ENCODE results near the gene SLC2A1. TPM values are rescaled to one million over a fixed set of nuclear protein-coding genes. Genes with fewer than 3 reads are reported as not detected.

The SLC2A1 gene
- total RNA-seq, 1 donor from 2014 or later = 236 TPM

DNA sequence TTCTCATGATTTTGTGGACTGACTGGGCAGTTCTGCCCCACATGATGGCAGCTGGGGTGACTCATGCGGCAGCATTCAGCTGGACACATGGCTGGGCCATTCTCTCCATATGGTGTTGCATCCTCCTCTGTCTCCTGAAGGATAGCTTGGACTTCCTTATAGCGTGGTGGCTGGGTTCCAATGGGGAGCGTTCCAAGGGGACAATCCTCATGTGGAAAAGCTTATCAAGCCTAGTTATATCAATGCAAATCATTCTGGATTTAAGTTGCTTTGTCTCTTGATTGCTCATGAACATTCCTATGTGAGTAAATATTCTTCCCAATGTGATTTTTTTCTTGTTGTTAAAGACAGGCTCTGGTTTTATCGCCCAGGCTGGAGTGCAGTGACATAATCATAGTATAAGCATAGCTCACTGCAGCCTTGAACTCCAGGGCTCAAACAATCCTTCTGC, 13.2 kb upstream of the SLC2A1 start:
- no peak for DNase-seq (ENCODE audit: extremely low spot score, unreplicated experiment)
- Mint-ChIP-seq H3K27ac (ENCODE audit: unreplicated experiment) (no peak overlapping the region), H3K27me3 (ENCODE audit: unreplicated experiment) (no peaks in the 10 kb centered on the region), H3K4me1 (ENCODE audit: unreplicated experiment) (peaks cover 26% of the 10 kb centered on the region), H3K4me3 (ENCODE audit: unreplicated experiment) (no peak overlapping the region), H3K36me3 (ENCODE audit: unreplicated experiment) (peaks cover 10% of the 10 kb centered on the region), H3K9me3 (ENCODE audit: unreplicated experiment) (no peaks in the 10 kb centered on the region)
- TF ChIP-seq CTCF (IDR thresholded peaks at IDR 0.05) = no peak

DNA sequence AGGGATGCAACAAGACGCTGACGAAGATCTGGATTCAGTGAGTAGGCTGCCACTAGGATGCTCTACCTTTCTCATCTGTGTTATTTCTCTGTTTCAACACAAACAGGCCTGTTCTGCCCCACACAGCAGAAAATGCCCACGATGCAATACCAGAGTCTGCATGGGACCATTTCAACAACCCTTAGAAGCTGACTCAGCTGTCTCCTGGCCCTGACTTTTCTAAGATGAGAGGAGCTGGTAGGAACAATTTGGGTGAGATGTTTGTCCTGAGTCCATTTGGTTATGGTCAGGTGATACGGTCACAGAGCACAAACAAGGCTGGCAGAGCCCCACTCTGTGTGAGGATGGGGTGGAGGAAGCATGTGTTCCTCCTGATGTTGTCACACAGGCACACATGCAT, 11.5 kb upstream of the SLC2A1 start:
- no peak for DNase-seq (ENCODE audit: extremely low spot score, unreplicated experiment)
- Mint-ChIP-seq H3K36me3 (ENCODE audit: unreplicated experiment) (peaks cover 3% of the 10 kb centered on the region), H3K27me3 (ENCODE audit: unreplicated experiment) (no peaks in the 10 kb centered on the region), H3K4me1 (ENCODE audit: unreplicated experiment) (peaks cover 29% of the 10 kb centered on the region), H3K27ac (ENCODE audit: unreplicated experiment) (no peak overlapping the region), H3K9me3 (ENCODE audit: unreplicated experiment) (no peaks in the 10 kb centered on the region), H3K4me3 (ENCODE audit: unreplicated experiment) (no peak overlapping the region)
- no peak for TF ChIP-seq CTCF (IDR thresholded peaks at IDR 0.05)

DNA sequence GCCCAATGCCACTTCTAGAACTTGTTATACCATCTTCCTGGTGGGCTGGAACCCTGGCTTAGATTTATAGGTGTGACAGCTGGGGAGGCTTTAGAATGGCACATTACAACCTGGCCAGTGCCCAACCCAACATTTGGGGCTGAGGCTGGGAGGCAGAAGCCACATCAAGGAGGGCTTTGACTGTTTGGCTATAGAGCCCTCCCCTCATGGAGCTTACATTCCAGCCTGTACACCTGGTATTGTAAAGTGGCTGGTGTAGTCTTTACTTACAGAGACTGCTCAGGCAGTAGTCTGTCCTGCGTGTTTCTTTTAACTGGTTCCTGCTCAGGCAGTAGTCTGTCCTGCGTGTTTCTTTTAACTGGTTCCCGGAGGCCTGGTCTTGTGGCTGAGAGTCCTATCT, 10.0 kb upstream of the SLC2A1 start:
- no peak overlapping the region for H3K4me3 Mint-ChIP-seq (ENCODE audit: unreplicated experiment)
- H3K27ac Mint-ChIP-seq (ENCODE audit: unreplicated experiment) = no peak overlapping the region
- H3K36me3 Mint-ChIP-seq (ENCODE audit: unreplicated experiment) = peaks cover 3% of the 10 kb centered on the region
- H3K4me1 Mint-ChIP-seq (ENCODE audit: unreplicated experiment) = peaks cover 27% of the 10 kb centered on the region
- no peak for DNase-seq (ENCODE audit: extremely low spot score, unreplicated experiment)
- no peaks in the 10 kb centered on the region for H3K9me3 Mint-ChIP-seq (ENCODE audit: unreplicated experiment)
- no peaks in the 10 kb centered on the region for H3K27me3 Mint-ChIP-seq (ENCODE audit: unreplicated experiment)
- no peak for TF ChIP-seq CTCF (IDR thresholded peaks at IDR 0.05)

GRCh38 chr1:42966688-42967612, 8.3 kb upstream of the SLC2A1 start:
- Mint-ChIP-seq H3K4me1 (ENCODE audit: unreplicated experiment) (peaks cover 43% of the 10 kb centered on the region), H3K27me3 (ENCODE audit: unreplicated experiment) (no peaks in the 10 kb centered on the region), H3K9me3 (ENCODE audit: unreplicated experiment) (no peaks in the 10 kb centered on the region), H3K27ac (ENCODE audit: unreplicated experiment) (peak overlapping the region; percentile 92), H3K36me3 (ENCODE audit: unreplicated experiment) (no peaks in the 10 kb centered on the region), H3K4me3 (ENCODE audit: unreplicated experiment) (no peak overlapping the region)
- no peak for TF ChIP-seq CTCF (IDR thresholded peaks at IDR 0.05)
- DNase-seq (ENCODE audit: extremely low spot score, unreplicated experiment) = no peak

DNA sequence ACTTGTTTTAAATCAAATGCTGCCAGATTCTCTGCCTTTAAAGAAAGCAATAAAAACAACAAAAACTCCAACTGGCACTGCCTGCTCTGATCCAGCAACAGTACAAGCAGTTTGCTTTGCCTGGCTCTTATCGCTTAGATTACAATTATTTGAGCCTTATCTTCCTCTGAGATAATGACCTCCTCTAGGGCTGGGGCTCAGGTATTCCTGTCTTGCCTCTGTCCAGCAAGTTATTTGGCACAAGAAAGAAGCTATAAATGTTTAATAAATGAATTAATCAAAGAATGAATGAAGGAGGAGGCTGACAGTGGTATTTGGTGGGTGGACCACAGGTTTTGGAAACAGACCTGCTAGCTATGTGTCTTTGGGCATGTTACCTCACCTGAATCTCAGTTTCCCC, 6.7 kb upstream of the SLC2A1 start:
- peaks cover 55% of the 10 kb centered on the region for H3K4me1 Mint-ChIP-seq (ENCODE audit: unreplicated experiment)
- no peak for TF ChIP-seq CTCF (IDR thresholded peaks at IDR 0.05)
- H3K36me3 Mint-ChIP-seq (ENCODE audit: unreplicated experiment) = no peaks in the 10 kb centered on the region
- no peaks in the 10 kb centered on the region for H3K27me3 Mint-ChIP-seq (ENCODE audit: unreplicated experiment)
- H3K4me3 Mint-ChIP-seq (ENCODE audit: unreplicated experiment) = no peak overlapping the region
- H3K9me3 Mint-ChIP-seq (ENCODE audit: unreplicated experiment) = no peaks in the 10 kb centered on the region
- no peak for DNase-seq (ENCODE audit: extremely low spot score, unreplicated experiment)
- H3K27ac Mint-ChIP-seq (ENCODE audit: unreplicated experiment) = peak overlapping the region; percentile 23
